ENCODE data around the gene TRAPPC6A. TPM values are rescaled to one million over a fixed set of nuclear protein-coding genes. Genes with fewer than 3 reads are reported as not detected.

The TRAPPC6A gene
- total and polyA plus RNA-seq, 2 donors (not counting 1 experiment from before 2014, with no cell fraction given) = 40.3 to 79.0 TPM

GRCh38 chr19:45115809-45116615, 62.0 kb downstream of the TRAPPC6A start:
- Histone ChIP-seq H3K9me3 (ENCODE audit: control extremely low read depth in 1 of 3, control insufficient read depth in 2 of 3, insufficient read depth in 1 of 3, low read length in 2 of 3) (no peaks in the 10 kb centered on the region), H3K79me2 (ENCODE audit: control insufficient read depth, insufficient read depth, low read length) (peaks cover 94% of the 10 kb centered on the region), H3K4me1 (ENCODE audit: control insufficient read depth in 2 of 2, insufficient read depth in 2 of 2, low read length in 2 of 2) (peaks cover 38 to 69% of the 10 kb centered on the region in 2 donors), H3K27me3 (replicated peaks in 1 of 4; ENCODE audit: control extremely low read depth in 1 of 4, control insufficient read depth in 3 of 4, insufficient read depth in 4 of 4, low read length in 3 of 4) (no peaks in the 10 kb centered on the region), H2AFZ (ENCODE audit: insufficient read depth, low read depth, low read length, poor library complexity, severe bottlenecking) (no peak overlapping the region), H4K20me1 (ENCODE audit: control insufficient read depth, insufficient read depth, low read length, poor library complexity, severe bottlenecking) (peaks cover 83% of the 10 kb centered on the region), H3K36me3 (replicated peaks in 1 of 2; ENCODE audit: control extremely low read depth in 1 of 2, control insufficient read depth in 1 of 2, extremely low read depth in 1 of 2, insufficient read depth in 2 of 2, low read length in 1 of 2) (no peaks in the 10 kb centered on the region), H3K4me2 (replicated peaks; ENCODE audit: low read depth, low read length, poor library complexity, severe bottlenecking) (no peak overlapping the region), H3K4me3 (ENCODE audit: control extremely low read depth in 1 of 5, extremely low read depth in 1 of 5, insufficient read depth in 1 of 5, low read depth in 2 of 5, low read length in 4 of 5) (no peak overlapping the region), H3K27ac (ENCODE audit: low read length in 2 of 2) (peak overlapping the region in 1 of 2 donors; percentile 33), H3K9ac (ENCODE audit: low read length) (no peak overlapping the region)
- WGBS (ENCODE audit: insufficient coverage) = 62% methylated on average over 18 of the region's 21 CpGs
- ChIA-PET CTCF (no interaction called here), POLR2A (interaction anchor here (0.7 kb wide), 1 partner anchor 29 kb away, joined by 3 read pairs; no protein-coding TSS in a partner anchor)
- H3K27me3 Mint-ChIP-seq = no peaks in the 10 kb centered on the region
- ATAC-seq (ENCODE audit: low read depth) (no peak), DNase-seq (no peak)
- no peaks in the 10 kb centered on the region for H3K9me3 Mint-ChIP-seq (ENCODE audit: insufficient read depth)
- intact Hi-C loops (cut with micrococcal nuclease) = no loop called here
- H3K27ac Mint-ChIP-seq = no peak overlapping the region
- TF ChIP-seq, protein P1, sequence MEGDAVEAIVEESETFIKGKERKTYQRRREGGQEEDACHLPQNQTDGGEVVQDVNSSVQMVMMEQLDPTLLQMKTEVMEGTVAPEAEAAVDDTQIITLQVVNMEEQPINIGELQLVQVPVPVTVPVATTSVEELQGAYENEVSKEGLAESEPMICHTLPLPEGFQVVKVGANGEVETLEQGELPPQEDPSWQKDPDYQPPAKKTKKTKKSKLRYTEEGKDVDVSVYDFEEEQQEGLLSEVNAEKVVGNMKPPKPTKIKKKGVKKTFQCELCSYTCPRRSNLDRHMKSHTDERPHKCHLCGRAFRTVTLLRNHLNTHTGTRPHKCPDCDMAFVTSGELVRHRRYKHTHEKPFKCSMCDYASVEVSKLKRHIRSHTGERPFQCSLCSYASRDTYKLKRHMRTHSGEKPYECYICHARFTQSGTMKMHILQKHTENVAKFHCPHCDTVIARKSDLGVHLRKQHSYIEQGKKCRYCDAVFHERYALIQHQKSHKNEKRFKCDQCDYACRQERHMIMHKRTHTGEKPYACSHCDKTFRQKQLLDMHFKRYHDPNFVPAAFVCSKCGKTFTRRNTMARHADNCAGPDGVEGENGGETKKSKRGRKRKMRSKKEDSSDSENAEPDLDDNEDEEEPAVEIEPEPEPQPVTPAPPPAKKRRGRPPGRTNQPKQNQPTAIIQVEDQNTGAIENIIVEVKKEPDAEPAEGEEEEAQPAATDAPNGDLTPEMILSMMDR (IDR thresholded peaks at IDR 0.05) = no peak
- TF ChIP-seq EZH2 (IDR thresholded peaks at IDR 0.05; ENCODE audit: borderline replicate concordance, insufficient read depth, low read depth, low read length, poor library complexity, severe bottlenecking) = no peak
- peaks cover 73% of the 10 kb centered on the region for H3K4me1 Mint-ChIP-seq
- peak overlapping the region; percentile 39 for H3K4me3 Mint-ChIP-seq

DNA sequence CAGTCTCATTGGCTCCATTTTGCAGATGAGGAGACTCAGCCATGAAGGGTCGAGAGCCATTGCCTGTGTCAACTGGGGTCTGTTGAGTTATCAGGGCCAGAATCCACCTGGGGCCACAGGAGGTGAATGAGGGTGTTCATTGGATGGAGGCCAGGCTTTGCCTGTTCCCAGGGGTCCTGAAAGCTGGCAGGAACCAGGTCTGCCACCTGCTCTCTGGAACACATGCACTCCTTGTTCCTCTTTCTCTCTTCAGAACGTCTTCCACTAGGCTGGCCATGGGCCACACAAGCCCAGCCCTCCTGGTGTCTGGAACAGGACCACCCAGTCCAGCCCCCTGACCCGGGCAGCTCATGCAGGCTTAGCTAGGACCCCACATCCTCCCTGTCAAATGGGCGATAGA, 63.9 kb downstream of the TRAPPC6A start:
- H3K4me3 Mint-ChIP-seq = no peak overlapping the region
- no peaks in the 10 kb centered on the region for H3K27me3 Mint-ChIP-seq
- peaks cover 85% of the 10 kb centered on the region for H4K20me1 ChIP-seq (ENCODE audit: control insufficient read depth, insufficient read depth, low read length, poor library complexity, severe bottlenecking)
- no peak overlapping the region for H3K27ac ChIP-seq (ENCODE audit: low read length in 2 of 2)
- no peak for ATAC-seq (ENCODE audit: low read depth)
- no peak overlapping the region for H2AFZ ChIP-seq (ENCODE audit: insufficient read depth, low read depth, low read length, poor library complexity, severe bottlenecking)
- H3K79me2 ChIP-seq (ENCODE audit: control insufficient read depth, insufficient read depth, low read length) = peaks cover 96% of the 10 kb centered on the region
- H3K9me3 Mint-ChIP-seq (ENCODE audit: insufficient read depth) = no peaks in the 10 kb centered on the region
- no peak for TF ChIP-seq EZH2 (IDR thresholded peaks at IDR 0.05; ENCODE audit: borderline replicate concordance, insufficient read depth, low read depth, low read length, poor library complexity, severe bottlenecking)
- TF ChIP-seq, protein P1 (IDR thresholded peaks at IDR 0.05) = no peak
- 38% methylated on average over 3 of the region's 4 CpGs for WGBS (ENCODE audit: insufficient coverage)
- H3K4me1 Mint-ChIP-seq = peaks cover 66% of the 10 kb centered on the region
- H3K27me3 ChIP-seq (replicated peaks in 1 of 4; ENCODE audit: control extremely low read depth in 1 of 4, control insufficient read depth in 3 of 4, insufficient read depth in 4 of 4, low read length in 3 of 4) = no peaks in the 10 kb centered on the region
- peak overlapping the region; percentile 11 for H3K27ac Mint-ChIP-seq
- H3K4me1 ChIP-seq (ENCODE audit: control insufficient read depth in 2 of 2, insufficient read depth in 2 of 2, low read length in 2 of 2) = peaks cover 32 to 59% of the 10 kb centered on the region in 2 donors
- CTCF ChIA-PET = interaction anchor here (0.6 to 3.5 kb wide), 2 partner anchors 11 to 170 kb away, joined by 3 to 14 read pairs; no protein-coding TSS in a partner anchor
- no peak for DNase-seq
- peak overlapping the region; percentile 14 for H3K4me2 ChIP-seq (replicated peaks; ENCODE audit: low read depth, low read length, poor library complexity, severe bottlenecking)
- POLR2A ChIA-PET = no interaction called here
- no peaks in the 10 kb centered on the region for H3K36me3 ChIP-seq (replicated peaks in 1 of 2; ENCODE audit: control extremely low read depth in 1 of 2, control insufficient read depth in 1 of 2, extremely low read depth in 1 of 2, insufficient read depth in 2 of 2, low read length in 1 of 2)
- intact Hi-C loops (cut with micrococcal nuclease) = no loop called here
- no peak overlapping the region for H3K4me3 ChIP-seq (ENCODE audit: control extremely low read depth in 1 of 5, extremely low read depth in 1 of 5, insufficient read depth in 1 of 5, low read depth in 2 of 5, low read length in 4 of 5)
- H3K9me3 ChIP-seq (ENCODE audit: control extremely low read depth in 1 of 3, control insufficient read depth in 2 of 3, insufficient read depth in 1 of 3, low read length in 2 of 3) = no peaks in the 10 kb centered on the region
- H3K9ac ChIP-seq (ENCODE audit: low read length) = no peak overlapping the region
